ENCODE measurements around the gene MKX. TPM values are rescaled to one million over a fixed set of nuclear protein-coding genes. Genes with fewer than 3 reads are reported as not detected.

MKX gene
- total and polyA plus RNA-seq, 9 of the 15 experiments (the other 6 are each of a cell fraction or from before 2014, with no cell fraction given): 0.07 TPM; not detected in 7

GRCh38 chr10:27624941-27625340 lies 120.7 kb downstream of the MKX start:
- H3K27ac ChIP-seq (ENCODE audit: extremely low read depth, low read depth, low read length): no peak overlapping the region
- H3K4me2 ChIP-seq (ENCODE audit: insufficient read depth, low read length): no peak overlapping the region
- H3K9ac ChIP-seq (ENCODE audit: insufficient read depth in 1 of 2, low read depth in 2 of 2, low read length in 2 of 2): no peak overlapping the region
- H3K9me1 ChIP-seq (ENCODE audit: control insufficient read depth, insufficient read depth, low read length): no peaks in the 10 kb centered on the region
- no peaks in the 10 kb centered on the region for H4K20me1 ChIP-seq (replicated peaks; ENCODE audit: control insufficient read depth, insufficient read depth, low read length)
- no peak overlapping the region for H2AFZ ChIP-seq (ENCODE audit: low read depth, low read length)
- no peaks in the 10 kb centered on the region for H3K36me3 ChIP-seq (ENCODE audit: control insufficient read depth, insufficient read depth, low read length)
- peaks cover 13 to 25% of the 10 kb centered on the region in 2 experiments; a peak in 4 of 5 replicates for H3K27me3 ChIP-seq (ENCODE audit: control insufficient read depth in 2 of 2, insufficient read depth in 2 of 2, low read length in 2 of 2)
- in situ Hi-C loops (cut with MboI) (no loop called here), intact Hi-C loops (cut with micrococcal nuclease) (no loop called here)
- H3K4me1 ChIP-seq (replicated peaks in 1 of 2; ENCODE audit: control insufficient read depth in 2 of 2, insufficient read depth in 2 of 2, low read length in 2 of 2): no peaks in the 10 kb centered on the region
- TF ChIP-seq SMARCE1 (IDR thresholded peaks at IDR 0.05): no peak
- TF ChIP-seq SNIP1 (IDR thresholded peaks at IDR 0.05; ENCODE audit: low read depth): no peak
- no peak for TF ChIP-seq NFIC (IDR thresholded peaks at IDR 0.05)
- TF ChIP-seq MED1 (CRISPR knock-in tag; IDR thresholded peaks at IDR 0.05; ENCODE audit: borderline replicate concordance): no peak
- no peak for TF ChIP-seq CSDE1 (IDR thresholded peaks at IDR 0.05)
- no peak for TF ChIP-seq ARID2 (IDR thresholded peaks at IDR 0.05)
- no peak for TF ChIP-seq ESRRB (CRISPR knock-in tag; IDR thresholded peaks at IDR 0.05; ENCODE audit: borderline replicate concordance)
- no peak for TF ChIP-seq HNRNPK (IDR thresholded peaks at IDR 0.05; ENCODE audit: low read depth, low read length, poor library complexity, severe bottlenecking)
- no peak for TF ChIP-seq CBFB (CRISPR knock-in tag; IDR thresholded peaks at IDR 0.05)
- TF ChIP-seq POLR2AphosphoS5 (IDR thresholded peaks at IDR 0.05; ENCODE audit: control insufficient read depth, insufficient read depth, low read depth, low read length): no peak
- no peak for TF ChIP-seq EGR1 (conservative IDR thresholded peaks at IDR 0.05)
- no peak for TF ChIP-seq FOXA1 (IDR thresholded peaks at IDR 0.05; ENCODE audit: borderline replicate concordance)
- TF ChIP-seq NELFE (IDR thresholded peaks at IDR 0.05; ENCODE audit: insufficient read depth, insufficient read length): no peak
- no peak for TF ChIP-seq ZNF785 (CRISPR knock-in tag; IDR thresholded peaks at IDR 0.05)
- no peak for TF ChIP-seq TCF15 (CRISPR knock-in tag; IDR thresholded peaks at IDR 0.05)
- no peak for TF ChIP-seq MYC (IDR thresholded peaks at IDR 0.05; ENCODE audit: low read depth, low read length)
- no peak for TF ChIP-seq MYC (CRISPR knock-in tag; IDR thresholded peaks at IDR 0.05; ENCODE audit: borderline replicate concordance, low read depth)
- TF ChIP-seq ZNF140 (CRISPR knock-in tag; IDR thresholded peaks at IDR 0.05): no peak
- no peak for TF ChIP-seq DNMT1 (IDR thresholded peaks at IDR 0.05)
- TF ChIP-seq HBP1 (CRISPR knock-in tag; IDR thresholded peaks at IDR 0.05): no peak
- no peak for TF ChIP-seq ZBTB33 (CRISPR knock-in tag; IDR thresholded peaks at IDR 0.05)
- WGBS (ENCODE audit: insufficient coverage, low coverage, missing lambda C conversion rate): 1% methylated on average over 9 of the region's 9 CpGs
- no peaks in the 10 kb centered on the region for H3K9me3 ChIP-seq (replicated peaks; ENCODE audit: control insufficient read depth, insufficient read depth, low read depth, low read length)
- FAIRE-seq (no peak), ATAC-seq (no peak), DNase-seq (ENCODE audit: extremely low read depth in 1 of 4, low spot score in 3 of 4) (no peak)
- H3K79me2 ChIP-seq (ENCODE audit: control insufficient read depth, insufficient read depth, low read length): no peaks in the 10 kb centered on the region
- H3K4me3 ChIP-seq: no peak overlapping the region
- POLR2A ChIA-PET: no interaction called here
- CTCF ChIA-PET (ENCODE audit: low intra/inter-chr PET ratio): interaction anchor here (0.5 to 0.6 kb wide), 2 partner anchors 23 to 65 kb away, joined by 3 read pairs; no protein-coding TSS in a partner anchor
- no TSS peak for BruUV-seq (replicated peaks)
